Measurements from ENCODE around the gene SATB1. TPM values are rescaled to one million over a fixed set of nuclear protein-coding genes. Genes with fewer than 3 reads are reported as not detected.

SATB1 gene
- total RNA-seq, 1 donor from 2014 or later, result 4.4 TPM

GRCh38 chr3:18447720-18448119 is 22.6 kb upstream of the SATB1 start:
- Mint-ChIP-seq H3K9me3 (ENCODE audit: low read depth) (peaks cover 15% of the 10 kb centered on the region), H3K36me3 (ENCODE audit: low read depth) (no peaks in the 10 kb centered on the region), H3K4me1 (ENCODE audit: low read depth) (peaks cover 15% of the 10 kb centered on the region), H3K27me3 (ENCODE audit: low read depth) (peaks cover 56% of the 10 kb centered on the region), H3K27ac (ENCODE audit: unreplicated experiment) (no peak overlapping the region), H3K4me3 (ENCODE audit: unreplicated experiment) (no peak overlapping the region)
- DNase-seq (ENCODE audit: low spot score), result no peak
- no peak for TF ChIP-seq CTCF (IDR thresholded peaks at IDR 0.05)

- no peak overlapping the region for H3K27ac Mint-ChIP-seq (ENCODE audit: unreplicated experiment)
- H3K9me3 Mint-ChIP-seq (ENCODE audit: low read depth), result peaks cover 15% of the 10 kb centered on the region
- H3K27me3 Mint-ChIP-seq (ENCODE audit: low read depth), result peaks cover 50% of the 10 kb centered on the region
- H3K36me3 Mint-ChIP-seq (ENCODE audit: low read depth), result no peaks in the 10 kb centered on the region
- TF ChIP-seq CTCF (IDR thresholded peaks at IDR 0.05), result no peak
- H3K4me3 Mint-ChIP-seq (ENCODE audit: unreplicated experiment), result no peak overlapping the region
- peaks cover 15% of the 10 kb centered on the region for H3K4me1 Mint-ChIP-seq (ENCODE audit: low read depth)
- DNase-seq (ENCODE audit: low spot score), result no peak
These were observed 21.1 kb upstream of the SATB1 start for GRCh38 chr3:18446149-18446825.

GRCh38 chr3:18445401-18446148 is 20.4 kb upstream of the SATB1 start:
- DNase-seq (ENCODE audit: low spot score), result no peak
- no peaks in the 10 kb centered on the region for H3K36me3 Mint-ChIP-seq (ENCODE audit: low read depth)
- H3K27ac Mint-ChIP-seq (ENCODE audit: unreplicated experiment), result no peak overlapping the region
- TF ChIP-seq CTCF (IDR thresholded peaks at IDR 0.05), result no peak
- H3K4me3 Mint-ChIP-seq (ENCODE audit: unreplicated experiment), result peak overlapping the region; percentile 66
- peaks cover 53% of the 10 kb centered on the region for H3K27me3 Mint-ChIP-seq (ENCODE audit: low read depth)
- peaks cover 15% of the 10 kb centered on the region for H3K4me1 Mint-ChIP-seq (ENCODE audit: low read depth)
- peaks cover 15% of the 10 kb centered on the region for H3K9me3 Mint-ChIP-seq (ENCODE audit: low read depth)

GRCh38 chr3:18444595-18445400 is 19.7 kb upstream of the SATB1 start:
- Mint-ChIP-seq H3K4me1 (ENCODE audit: low read depth) (peaks cover 15% of the 10 kb centered on the region), H3K27ac (ENCODE audit: unreplicated experiment) (no peak overlapping the region), H3K27me3 (ENCODE audit: low read depth) (peaks cover 55% of the 10 kb centered on the region), H3K4me3 (ENCODE audit: unreplicated experiment) (peak overlapping the region; percentile 69), H3K9me3 (ENCODE audit: low read depth) (peaks cover 12% of the 10 kb centered on the region), H3K36me3 (ENCODE audit: low read depth) (no peaks in the 10 kb centered on the region)
- TF ChIP-seq CTCF (IDR thresholded peaks at IDR 0.05), result peak; percentile 68
- no peak for DNase-seq (ENCODE audit: low spot score)

All from chondrocyte (in vitro differentiated cells).